GM21367 (cell line): ENCODE data around the gene AMZ1.

Source experiments
- ATAC-seq: cut with Tn5 transposase; IDR thresholded peaks from one replicate; pipeline ENCODE4 v1.9.1; 2021; ENCODE audit not compliant: unreplicated experiment

Gene AMZ1, protein sequence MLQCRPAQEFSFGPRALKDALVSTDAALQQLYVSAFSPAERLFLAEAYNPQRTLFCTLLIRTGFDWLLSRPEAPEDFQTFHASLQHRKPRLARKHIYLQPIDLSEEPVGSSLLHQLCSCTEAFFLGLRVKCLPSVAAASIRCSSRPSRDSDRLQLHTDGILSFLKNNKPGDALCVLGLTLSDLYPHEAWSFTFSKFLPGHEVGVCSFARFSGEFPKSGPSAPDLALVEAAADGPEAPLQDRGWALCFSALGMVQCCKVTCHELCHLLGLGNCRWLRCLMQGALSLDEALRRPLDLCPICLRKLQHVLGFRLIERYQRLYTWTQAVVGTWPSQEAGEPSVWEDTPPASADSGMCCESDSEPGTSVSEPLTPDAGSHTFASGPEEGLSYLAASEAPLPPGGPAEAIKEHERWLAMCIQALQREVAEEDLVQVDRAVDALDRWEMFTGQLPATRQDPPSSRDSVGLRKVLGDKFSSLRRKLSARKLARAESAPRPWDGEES

DNA sequence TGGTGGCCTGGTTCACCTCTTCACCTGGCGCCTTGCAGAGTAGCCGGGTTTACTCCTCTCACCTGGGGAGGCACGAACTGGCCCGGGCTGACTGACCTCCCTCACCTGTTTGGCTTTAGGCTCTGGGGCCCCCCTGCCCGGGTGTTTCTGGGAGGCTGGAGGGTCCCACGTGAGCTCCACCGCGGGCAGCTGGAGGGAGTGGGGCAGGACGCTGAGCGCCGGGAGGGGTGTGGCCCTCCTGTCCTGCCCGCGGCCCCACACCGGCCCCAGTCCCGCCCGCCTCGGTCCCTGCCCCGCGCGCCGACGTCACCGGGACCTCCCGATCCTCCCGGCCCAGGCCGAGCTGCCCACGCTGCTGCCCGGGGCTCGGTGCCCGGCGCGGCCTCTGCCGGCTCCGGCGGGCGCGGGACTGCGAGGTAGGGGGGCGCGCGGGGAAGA lies at the start of gene AMZ1:
Gene AMZ1 (plus strand): TSS at position 322 of the 438 bp plus-strand sequence. CDS start 12,250 bp downstream, outside the sequence.
- no peak for ATAC-seq

DNA sequence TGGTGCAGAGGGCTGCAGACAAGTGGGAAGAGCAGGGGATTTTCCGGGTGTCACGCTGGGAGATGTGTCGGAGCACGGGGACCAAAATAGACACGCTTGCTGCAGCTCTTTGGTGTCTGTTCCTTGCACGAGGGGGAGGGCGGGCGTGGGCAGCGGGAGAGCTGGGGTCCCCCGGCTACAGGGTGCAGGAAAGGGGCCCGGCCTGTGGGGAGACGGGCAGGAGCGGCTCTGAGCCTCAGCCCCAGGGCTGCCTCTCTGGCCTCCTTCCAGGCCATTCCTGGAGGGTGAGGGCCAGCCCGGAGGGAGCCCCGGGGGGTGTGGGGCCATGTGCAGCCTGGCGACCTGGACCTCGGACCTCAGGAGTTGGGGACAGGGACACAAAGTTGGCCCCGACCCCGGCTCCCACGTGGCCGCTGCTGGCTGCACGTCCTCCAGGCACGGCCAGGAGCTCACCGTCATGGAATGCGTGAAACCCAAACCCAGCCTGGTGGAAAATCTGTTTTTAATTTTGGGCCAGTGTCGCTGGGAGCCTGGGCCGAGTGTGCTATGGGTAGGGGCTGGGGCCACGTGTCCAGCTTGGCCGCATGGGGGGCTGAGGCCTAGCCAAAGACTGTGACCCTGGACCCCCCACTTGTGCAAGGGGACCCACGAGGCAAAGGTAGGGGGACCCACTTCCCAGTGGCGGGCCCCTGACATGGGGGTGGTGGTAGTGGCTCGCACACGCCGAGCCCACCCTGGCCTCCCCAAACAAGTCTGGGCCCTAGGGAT lies 49.6 kb upstream of the AMZ1 start:
- ATAC-seq: no peak

DNA sequence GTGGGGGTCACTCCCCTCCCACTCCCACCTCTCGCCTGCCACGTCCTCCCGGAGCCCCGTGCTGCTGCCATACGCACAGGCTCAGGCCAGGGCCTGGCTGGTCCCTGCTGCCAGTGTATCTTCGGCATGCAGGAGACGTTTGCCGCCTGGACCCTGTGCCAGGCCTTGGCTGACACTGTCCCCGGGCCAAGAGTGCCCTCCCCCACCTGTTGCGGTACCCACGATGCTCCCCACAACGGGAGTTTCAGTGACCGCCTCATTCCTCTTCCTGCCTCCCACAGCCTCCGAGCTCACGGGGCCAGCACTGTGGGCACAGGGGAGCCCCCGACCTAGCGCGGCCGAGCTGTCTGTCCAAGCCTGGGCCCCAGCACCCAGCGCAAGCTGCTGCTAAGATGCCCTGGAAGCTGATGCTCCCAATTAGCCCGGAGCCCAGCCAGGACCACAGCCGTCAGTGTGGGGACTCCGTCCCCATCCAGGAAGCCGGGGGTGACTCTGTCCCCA lies 48.8 kb upstream of the AMZ1 start:
- no peak for ATAC-seq

DNA sequence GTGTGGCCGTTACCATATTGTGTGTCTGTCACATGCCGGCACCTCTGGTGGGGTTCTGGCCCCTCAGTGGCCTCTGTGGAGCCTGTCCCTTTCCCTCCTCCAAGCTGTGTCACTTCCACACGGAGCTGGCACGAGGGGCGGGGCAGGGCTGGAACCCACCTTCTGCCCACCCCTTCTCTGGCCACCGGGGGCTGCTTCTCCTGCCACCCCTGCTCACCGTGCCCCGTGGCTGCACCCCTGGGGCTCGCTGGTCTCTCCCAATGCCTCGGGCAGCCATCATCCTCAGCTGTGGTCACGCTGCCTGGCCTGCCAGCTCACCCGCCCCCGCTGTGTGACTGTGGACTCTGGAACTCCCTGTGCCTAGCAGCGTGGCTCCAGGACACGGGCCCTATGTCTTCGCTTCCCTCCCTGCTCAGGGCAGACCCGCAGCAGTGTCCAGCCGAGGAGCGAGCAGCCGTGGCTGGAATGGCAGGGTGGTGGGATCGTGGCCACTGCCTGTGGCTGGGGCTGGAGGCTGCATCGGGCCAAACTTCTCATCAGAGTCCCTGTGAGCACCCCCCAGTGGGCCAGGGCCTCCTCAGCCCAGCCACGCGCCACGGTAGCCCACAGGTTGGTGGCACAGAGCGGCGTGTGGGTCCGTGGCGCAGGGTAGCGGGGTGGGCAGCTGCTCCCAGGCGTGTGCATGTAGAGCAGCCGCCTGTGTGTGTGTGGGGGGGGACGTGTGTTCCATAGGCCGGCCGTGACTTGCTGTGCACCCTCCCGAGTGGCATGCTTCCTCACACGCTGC lies 48.1 kb upstream of the AMZ1 start:
- ATAC-seq: no peak

DNA sequence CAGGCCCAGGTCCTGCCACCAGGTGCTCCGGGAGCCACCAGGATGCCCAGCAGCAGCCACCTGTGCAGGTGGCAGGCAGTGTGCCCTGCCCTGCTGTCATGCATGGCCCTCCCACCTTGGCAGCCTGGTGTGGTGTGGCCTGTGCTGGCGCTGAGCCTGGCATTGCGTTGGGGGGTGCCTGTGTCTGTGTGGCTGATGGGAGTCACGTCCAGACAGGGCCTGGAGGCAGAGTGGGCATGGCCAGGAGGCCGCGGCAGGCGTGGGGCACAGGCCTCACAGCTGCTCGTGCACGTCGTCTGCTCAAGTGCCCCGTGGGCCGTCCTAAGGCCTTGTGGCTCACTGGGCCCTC lies 47.5 kb upstream of the AMZ1 start:
- ATAC-seq: no peak

DNA sequence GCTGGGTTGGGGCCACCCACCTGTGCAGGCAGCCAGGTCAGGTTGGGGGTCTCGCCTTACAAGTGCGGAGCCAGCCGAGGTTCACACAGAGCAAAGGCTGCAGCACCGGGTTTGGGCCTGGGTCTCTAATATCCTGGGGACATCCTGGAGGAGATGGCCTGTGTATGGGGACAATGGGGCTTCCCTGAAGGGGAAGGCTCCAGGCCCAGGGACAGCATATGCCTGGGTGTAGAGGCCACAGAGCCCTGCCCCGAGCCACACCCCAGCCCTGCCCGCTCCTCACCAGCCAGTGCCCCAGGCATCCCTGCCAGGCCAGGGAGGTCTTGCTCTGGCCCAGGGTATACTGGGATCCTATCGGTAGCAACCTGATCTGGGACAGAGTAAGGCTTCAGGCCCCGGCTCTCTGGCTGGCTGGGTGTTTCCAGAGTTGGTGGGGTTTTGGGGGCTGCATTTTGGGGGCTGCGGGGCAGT lies 47.1 kb upstream of the AMZ1 start:
- no peak for ATAC-seq

DNA sequence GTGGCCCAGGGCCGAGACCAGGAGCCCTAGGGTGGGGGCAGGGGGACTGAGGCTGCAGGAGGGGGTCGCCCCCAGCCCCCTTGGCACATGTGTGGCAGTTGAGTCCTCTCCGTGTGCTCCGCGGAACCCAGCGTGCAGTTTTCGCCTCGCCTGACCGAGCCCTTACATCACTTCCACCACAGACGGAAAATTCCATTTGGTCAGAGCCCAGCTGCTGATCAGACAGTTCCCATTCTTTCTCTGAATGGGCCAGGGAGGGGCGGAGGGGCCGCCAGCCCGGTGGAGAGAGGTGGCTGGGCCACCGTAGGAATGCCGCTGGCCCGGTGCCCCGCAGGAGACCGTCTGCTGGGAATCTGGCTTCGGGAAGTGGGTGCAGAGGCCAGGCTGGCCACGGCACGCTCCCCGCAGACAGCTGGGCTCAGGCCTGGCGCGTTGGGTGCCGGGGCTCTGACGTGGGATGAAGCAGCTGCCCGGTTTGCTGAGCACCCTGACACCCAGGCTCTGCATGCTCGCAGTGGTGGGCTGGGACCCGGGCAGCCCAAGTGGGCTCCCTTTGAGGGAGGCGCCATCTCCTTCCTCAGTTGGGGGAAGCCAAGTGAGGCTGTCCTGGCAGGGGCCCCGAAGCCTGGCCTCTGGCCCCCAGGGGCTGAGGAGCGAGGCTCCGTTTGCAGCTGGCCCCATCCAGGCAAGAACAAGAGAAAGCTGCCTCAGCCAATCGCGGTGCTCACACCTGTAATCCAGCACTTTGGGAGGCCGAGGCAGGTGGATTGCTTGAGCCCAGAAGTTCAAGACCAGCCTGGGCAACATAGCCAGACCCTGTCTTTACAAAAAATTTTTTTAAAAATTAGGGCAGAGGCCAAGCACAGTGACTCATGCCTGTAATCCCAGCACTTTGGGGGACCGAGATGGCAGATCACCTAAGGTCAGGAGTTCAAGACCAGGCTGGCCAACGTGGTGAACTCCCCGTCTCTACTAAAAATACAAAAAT lies 46.3 kb upstream of the AMZ1 start:
- no peak for ATAC-seq

DNA sequence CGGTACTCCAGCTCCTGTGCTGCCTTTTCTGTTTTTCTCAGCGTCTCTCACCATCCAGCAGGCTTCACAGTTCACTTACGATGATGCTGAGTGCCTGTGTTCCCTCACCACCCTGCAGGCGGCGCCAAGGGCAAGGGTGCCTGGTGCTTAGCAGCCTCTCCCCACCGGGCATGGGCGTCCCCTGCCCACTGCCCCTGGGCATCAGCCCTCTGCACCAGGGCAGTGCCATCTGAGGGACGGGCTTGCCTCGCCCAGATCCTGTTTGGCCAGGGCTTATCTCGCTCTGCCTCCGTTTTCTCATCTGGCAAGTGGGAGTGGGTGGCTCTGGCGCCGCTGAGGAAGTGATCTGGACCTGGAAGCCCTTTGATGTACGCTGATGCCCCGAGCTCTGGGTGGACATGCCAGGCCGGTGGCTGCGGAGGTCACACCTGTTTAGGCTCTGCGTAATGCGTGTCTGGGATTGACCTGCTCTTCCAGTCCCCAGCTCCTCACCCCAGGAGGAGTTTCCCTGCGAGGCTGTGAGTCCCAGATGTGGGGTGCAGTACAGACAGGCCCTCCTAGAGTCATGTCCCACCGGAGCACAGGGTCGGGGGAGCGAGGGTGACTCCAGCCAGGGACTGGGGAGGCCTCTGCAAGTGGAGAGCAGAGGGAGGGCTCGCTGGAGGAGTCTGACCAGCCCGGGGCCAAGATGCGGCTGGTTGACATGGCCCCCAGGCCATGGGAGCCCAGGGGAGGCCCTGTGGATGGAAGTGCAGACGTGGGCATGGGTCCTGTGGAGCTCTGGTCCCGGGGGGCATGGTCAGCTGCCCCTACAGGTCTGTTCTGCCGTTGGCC lies 44.4 kb upstream of the AMZ1 start:
- no peak for ATAC-seq

DNA sequence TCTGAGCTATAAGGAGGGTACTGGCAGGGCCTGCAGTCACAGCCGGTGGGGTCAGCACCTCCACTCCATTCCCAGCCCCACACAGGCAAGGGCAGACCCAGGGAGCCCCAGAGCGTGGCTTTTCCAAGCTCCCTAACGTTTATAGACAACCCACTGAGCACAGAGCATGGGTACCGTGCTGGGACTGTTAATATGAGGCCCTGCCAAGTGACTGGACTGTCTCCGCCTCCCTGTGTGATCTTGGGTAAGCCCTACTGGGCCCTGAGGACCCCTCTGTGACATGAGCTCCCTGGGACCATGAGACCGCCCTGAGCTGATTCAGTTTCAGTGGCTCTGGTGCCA lies 43.8 kb upstream of the AMZ1 start:
- ATAC-seq: no peak

DNA sequence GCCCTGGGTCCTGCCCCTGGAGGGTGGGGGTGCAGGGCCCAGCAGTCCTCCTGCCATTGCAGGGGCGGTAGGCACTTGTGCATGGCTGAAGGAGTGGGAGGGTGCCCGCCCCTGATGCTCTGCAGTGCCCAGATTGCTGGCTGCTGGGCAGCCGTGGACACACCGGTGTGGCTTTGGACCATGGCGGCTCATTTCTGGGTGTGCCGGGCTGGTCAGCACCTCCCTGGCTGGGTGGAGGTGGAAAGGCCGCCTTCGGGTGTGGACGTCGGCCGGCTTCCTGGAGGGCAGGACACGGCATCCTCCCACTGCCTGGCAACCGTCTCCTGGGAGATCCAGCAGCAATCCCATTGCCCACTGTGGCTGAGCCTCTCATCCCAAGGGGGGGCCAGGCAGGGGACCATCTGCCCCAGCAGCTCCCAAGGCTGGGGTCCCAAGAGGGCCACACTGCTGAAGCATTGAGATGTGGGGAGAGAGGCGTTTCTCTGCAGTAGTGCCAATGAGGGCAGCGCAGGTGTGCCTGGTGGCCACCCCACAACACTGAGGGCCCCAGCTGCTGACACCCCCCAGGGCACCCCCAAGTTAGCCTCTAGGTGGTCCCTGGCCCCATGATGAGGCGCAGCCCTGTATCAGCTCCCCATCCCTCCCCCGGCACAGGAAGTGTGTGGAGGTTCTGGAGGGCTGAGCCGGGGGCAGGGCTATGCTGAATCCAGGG lies 43.3 kb upstream of the AMZ1 start:
- peak; percentile 13 for ATAC-seq

DNA sequence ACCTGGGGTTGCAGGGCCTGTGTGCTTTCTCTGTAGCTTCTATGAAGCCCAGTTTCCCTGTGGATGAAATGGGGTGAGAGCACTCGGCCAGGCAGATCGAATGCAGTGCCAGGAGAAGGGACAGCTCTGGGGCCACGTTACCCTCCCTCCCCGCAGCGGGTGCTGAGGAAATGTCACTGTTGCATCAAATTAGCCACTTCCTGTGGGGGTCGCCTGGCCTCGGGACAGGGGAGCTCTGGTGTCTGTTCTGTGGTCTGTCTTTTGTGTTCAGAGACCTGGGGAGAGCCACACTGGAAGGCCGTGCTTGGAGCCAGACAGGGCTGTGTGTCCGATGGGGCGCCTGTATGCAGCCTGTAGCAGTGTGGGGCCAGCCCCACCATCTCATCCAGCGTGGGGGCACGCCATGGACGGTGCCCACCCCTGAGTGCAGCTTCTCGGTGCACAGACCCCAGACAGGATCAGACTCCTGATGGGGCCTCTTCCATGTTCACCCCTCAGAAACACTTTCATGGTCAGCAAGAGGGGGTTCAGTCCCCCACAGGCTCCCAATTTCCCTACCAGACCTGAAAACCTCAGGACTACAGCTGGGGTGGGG lies 42.6 kb upstream of the AMZ1 start:
- peak; percentile 41 for ATAC-seq

DNA sequence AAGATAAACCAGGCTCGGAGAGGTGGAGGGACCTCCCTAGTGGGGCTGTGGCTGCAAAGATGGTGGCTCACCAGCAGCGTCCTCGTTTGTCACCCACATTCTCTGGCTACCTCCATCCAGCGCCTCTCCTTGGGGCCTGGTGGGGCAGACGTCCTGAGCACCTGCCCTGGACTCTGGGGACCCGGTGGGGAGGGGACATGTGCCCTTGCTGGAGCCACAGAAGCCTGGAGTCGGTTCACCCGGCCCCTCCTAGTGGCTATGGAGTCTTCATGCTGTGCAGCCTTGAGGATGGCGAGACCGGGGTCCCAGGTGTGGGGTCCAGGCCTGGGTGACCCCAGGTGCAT lies 41.7 kb upstream of the AMZ1 start:
- no peak for ATAC-seq

DNA sequence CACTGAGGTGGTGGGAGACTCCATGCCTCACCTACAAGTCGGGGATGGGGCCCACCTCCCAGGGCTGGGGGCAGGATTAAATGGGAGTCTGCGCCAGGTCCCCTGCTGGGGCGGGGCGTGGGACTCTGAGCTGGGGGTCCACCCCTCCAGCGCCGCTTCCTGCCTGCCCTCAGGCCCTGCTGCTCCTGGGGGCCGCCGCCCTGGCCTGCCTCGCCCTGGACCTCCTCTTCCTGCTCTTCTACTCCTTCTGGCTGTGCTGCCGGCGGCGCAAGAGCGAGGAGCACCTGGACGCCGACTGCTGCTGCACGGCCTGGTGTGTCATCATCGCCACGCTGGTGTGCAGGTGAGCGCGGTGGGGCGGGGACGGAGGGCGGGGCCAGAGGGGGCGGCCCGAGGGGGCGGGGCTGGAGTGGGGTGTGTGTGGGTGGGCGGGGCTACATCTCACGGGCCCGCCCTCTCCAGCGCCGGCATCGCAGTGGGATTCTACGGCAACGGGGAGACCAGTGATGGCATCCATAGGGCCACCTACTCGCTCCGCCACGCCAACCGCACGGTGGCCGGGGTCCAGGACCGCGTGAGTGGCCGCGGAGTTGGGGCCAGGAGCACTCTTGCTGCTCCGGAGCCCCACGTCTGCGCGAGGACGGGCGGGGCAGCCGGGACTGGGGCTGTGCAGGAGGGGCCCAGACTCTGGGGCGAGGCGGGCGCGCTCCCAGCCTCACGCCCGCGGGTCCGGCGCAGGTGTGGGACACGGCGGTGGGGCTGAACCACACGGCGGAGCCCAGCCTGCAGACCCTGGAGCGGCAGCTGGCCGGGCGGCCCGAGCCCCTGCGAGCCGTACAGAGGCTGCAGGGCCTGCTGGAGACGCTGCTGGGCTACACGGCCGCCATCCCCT lies 41.1 kb upstream of the AMZ1 start:
- ATAC-seq: no peak

DNA sequence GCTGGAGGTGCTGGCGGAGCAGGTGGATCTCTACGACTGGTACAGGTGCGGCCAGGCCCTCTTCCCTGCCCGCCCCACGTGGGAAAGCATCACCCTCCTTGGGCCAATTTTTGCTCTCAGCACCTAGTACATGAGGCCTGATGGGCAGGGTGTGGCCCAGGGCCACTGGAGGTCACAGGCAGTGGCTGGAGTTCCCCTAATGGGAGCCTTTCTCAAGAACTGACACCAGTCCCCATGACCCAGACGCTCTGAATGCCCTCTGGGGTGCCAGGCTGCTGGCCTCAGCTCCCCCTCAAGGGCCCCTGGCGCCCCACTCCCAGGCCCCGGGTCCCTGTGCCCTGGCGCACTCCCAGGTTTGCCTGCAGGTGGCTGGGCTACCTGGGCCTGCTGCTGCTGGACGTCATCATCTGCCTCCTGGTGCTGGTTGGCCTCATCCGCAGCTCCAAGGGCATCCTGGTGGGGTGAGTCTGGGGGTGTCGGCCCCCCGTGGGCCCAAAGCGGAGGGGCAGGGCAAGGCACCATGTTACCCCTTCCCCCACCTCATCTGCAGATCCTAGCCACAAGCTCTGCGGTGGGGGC lies 40.3 kb upstream of the AMZ1 start:
- no peak for ATAC-seq

DNA sequence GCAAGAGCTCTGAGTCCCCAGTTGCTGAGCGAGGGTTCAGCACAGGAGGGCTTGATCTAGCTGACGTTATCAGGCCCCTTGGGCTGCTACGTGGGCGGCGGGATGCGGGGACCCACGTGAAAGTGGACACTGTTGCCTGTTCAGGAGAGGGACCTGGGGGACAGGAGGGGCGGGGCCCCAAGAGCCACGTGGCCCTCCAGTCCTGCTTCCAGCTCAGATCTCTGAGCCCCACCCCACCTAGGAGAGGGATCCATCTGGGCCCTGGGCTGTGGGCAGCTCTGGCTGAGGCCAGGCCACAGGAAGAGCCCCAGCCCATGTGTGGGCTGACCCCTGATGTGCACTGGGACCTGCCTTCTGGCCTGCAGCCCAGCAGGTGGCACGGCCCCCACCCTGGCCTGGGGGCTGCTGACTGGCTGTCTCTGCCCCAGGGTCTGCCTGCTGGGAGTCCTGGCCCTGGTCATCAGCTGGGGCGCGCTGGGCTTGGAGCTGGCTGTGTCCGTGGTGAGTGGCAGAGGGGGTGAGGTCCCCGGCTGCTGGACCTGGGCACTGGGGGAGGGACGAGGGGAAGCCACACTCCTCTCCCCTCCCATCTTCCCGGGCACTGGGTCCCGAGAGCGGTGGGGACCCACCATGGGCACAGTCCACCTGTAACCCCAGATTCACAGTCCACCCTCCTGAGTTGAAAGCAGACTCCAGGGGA lies 38.7 kb upstream of the AMZ1 start:
- no peak for ATAC-seq

DNA sequence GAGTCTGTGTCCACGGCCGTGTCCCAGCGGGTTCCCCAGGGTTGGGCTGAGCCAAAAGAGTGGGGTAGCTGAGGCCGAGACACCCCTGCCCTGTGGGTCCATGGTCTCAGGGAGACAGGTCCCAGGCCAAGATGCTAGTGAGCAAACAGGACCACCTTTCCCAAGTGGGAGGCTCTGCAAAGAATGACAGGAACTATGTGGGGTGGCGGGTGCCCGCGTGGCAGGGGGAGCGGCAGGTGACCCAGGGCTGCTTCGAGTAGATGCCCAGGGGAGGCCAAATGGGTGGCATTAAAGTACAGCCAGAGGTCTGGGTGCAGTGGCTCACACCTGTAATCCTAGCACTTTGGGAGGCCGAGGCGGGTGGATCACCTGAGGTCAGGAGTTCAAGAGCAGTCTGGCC lies 38.0 kb upstream of the AMZ1 start:
- no peak for ATAC-seq
